ENCODE data around the gene SKOR1. TPM values are rescaled to one million over a fixed set of nuclear protein-coding genes. Genes with fewer than 3 reads are reported as not detected.

SKOR1 gene
- total and polyA plus RNA-seq, 2 of the 13 experiments (the other 11 are each of a cell fraction or from before 2014, with no cell fraction given): 0.09 to 0.11 TPM

GRCh38 chr15:67843571-67844387 lies 18.5 kb downstream of the SKOR1 start (continued):
- TF ChIP-seq ATF7 (IDR thresholded peaks at IDR 0.05): no peak
- no peak for TF ChIP-seq ATF7 (CRISPR knock-in tag; IDR thresholded peaks at IDR 0.05)
- no peak for TF ChIP-seq SIN3B (IDR thresholded peaks at IDR 0.05; ENCODE audit: low read length)
- no peak for TF ChIP-seq ZNF496 (CRISPR knock-in tag; IDR thresholded peaks at IDR 0.05; ENCODE audit: insufficient replicate concordance)
- TF ChIP-seq THAP11 (CRISPR knock-in tag; IDR thresholded peaks at IDR 0.05): peak; percentile 50; the same call in 1 of the 2 replicates
- TF ChIP-seq ZNF780A (CRISPR knock-in tag; IDR thresholded peaks at IDR 0.05): no peak
- TF ChIP-seq DDIT3 (CRISPR knock-in tag; IDR thresholded peaks at IDR 0.05): no peak
- no peak for TF ChIP-seq SNRNP70 (IDR thresholded peaks at IDR 0.05; ENCODE audit: low read depth, low read length)
- peak; percentile 43; the same call in 1 of the 2 replicates for TF ChIP-seq FOSL2 (CRISPR knock-in tag; IDR thresholded peaks at IDR 0.05)
- no peak for TF ChIP-seq ZNF503 (CRISPR knock-in tag; IDR thresholded peaks at IDR 0.05)
- 0 out of 2 replicates have a peak, but pooled peaks have one; percentile 26 for TF ChIP-seq ZNF644 (CRISPR knock-in tag; IDR thresholded peaks at IDR 0.05; ENCODE audit: low read depth)
- TF ChIP-seq TRIM24 (CRISPR knock-in tag; IDR thresholded peaks at IDR 0.05): no peak
- peak; percentile 57; the same call in 1 of the 2 replicates for TF ChIP-seq POGZ (CRISPR knock-in tag; IDR thresholded peaks at IDR 0.05)
- TF ChIP-seq TFE3 (CRISPR knock-in tag; IDR thresholded peaks at IDR 0.05): peak; percentile 65
- 0 out of 2 replicates have a peak, but pooled peaks have one; percentile 9 for TF ChIP-seq FOXP1 (IDR thresholded peaks at IDR 0.05)
- TF ChIP-seq FOXP1 (CRISPR knock-in tag; IDR thresholded peaks at IDR 0.05): peak; percentile 79; the same call in 1 of the 2 replicates
- 0 out of 2 replicates have a peak, but pooled peaks have one; percentile 65 for TF ChIP-seq ZNF546 (CRISPR knock-in tag; conservative IDR thresholded peaks at IDR 0.05)
- TF ChIP-seq ZNF580 (CRISPR knock-in tag; IDR thresholded peaks at IDR 0.05; ENCODE audit: borderline replicate concordance, low read depth): peak; percentile 54; the same call in 1 of the 2 replicates
- TF ChIP-seq ZNF281 (CRISPR knock-in tag; IDR thresholded peaks at IDR 0.05; ENCODE audit: borderline replicate concordance): peak; percentile 76; the same call in 1 of the 2 replicates
- TF ChIP-seq PCBP2 (optimal IDR thresholded peaks at IDR 0.05; ENCODE audit: low read depth, low read length, poor library complexity, severe bottlenecking): no peak
- TF ChIP-seq CCDC6 (CRISPR knock-in tag; IDR thresholded peaks at IDR 0.05): peak; percentile 34; the same call in 1 of the 2 replicates

All from HepG2 (cell line).